GM12878 (cell line): ENCODE measurements around the gene SCRN1. TPM values are rescaled to one million over a fixed set of nuclear protein-coding genes. Genes with fewer than 3 reads are reported as not detected.

Experiments
- ATAC-seq: fragments of 200-7000 bp; cut with Tn5 transposase; 3 replicates; pipeline ENCODE4 v1.9.1; 2020; ENCODE audit warnings: mild to moderate bottlenecking, moderate library complexity
- BruUV-seq: library from RNA; stranded (reverse); fragments of 400-500 nt; replicated peaks from 2 replicates; lab custom pipeline; 2021; lab: Mats Ljungman, UMichigan
- CTCF ChIA-PET: fragments of 300-600 bp; sonication (Branson Sonifier 250); formaldehyde crosslinking; extraction: SDS; loops from one replicate; lab custom pipeline; 2021; ENCODE audit warnings: inconsistent platforms; lab: Yijun Ruan, JAX
- POLR2A ChIA-PET: fragments of 350-600 bp; formaldehyde crosslinking; extraction: SDS; loops from one replicate; lab custom pipeline; 2021; ENCODE audit warnings: inconsistent platforms; lab: Charles Lee
- RAD21 ChIA-PET: fragments of 300-600 bp; sonication (Branson Sonifier 250); formaldehyde crosslinking; loops from one replicate; lab custom pipeline; 2023; ENCODE audit warnings: antibody characterized with exemption; ENCODE audit not compliant: unreplicated experiment; lab: Charles Lee
- SMC1A ChIA-PET: fragments of 300-600 bp; sonication (Branson Sonifier 250); formaldehyde crosslinking; loops from one replicate; lab custom pipeline; 2023; ENCODE audit not compliant: unreplicated experiment, uncharacterized antibody; lab: Charles Lee
- DNase-seq: peaks from one replicate; pipeline ENCODE4 v3.0.0-alpha.2; 2011; ENCODE audit warnings: low read depth, low spot score
- FAIRE-seq: peaks from 3 replicates; lab custom pipeline; 2011; peaks lifted over from hg19 to GRCh38; lab: Jason Lieb, UNC
- H2AFZ ChIP-seq: 2 replicates; pipeline ENCODE4 v1.6.0; 2011; ENCODE audit warnings: low read depth, low read length, control low read depth; ENCODE audit not compliant: control insufficient read depth
- H3K27ac ChIP-seq: 2 replicates; pipeline ENCODE4 v1.5.1; 2011; ENCODE audit warnings: control low read depth; ENCODE audit not compliant: control insufficient read depth, insufficient read depth
- H3K27me3 ChIP-seq, 2 experiments: replicated peaks in 1 of 2; 2 replicates each; pipeline versions ENCODE4 v1.6.0 to v1.6.1; 2011; ENCODE audit warnings: low read length in 1 of 2; ENCODE audit not compliant: control insufficient read depth in 2 of 2, insufficient read depth in 2 of 2
- H3K36me3 ChIP-seq, 2 experiments: 2 replicates each; pipeline ENCODE4 v1.5.1; 2011; ENCODE audit warnings: low read length in 1 of 2; ENCODE audit not compliant: control insufficient read depth in 2 of 2, insufficient read depth in 2 of 2
- H3K4me1 ChIP-seq: 2 replicates; pipeline ENCODE4 v1.6.1; 2011; ENCODE audit warnings: mild to moderate bottlenecking, low read length, moderate library complexity, mixed read lengths; ENCODE audit not compliant: control insufficient read depth, insufficient read depth
- H3K4me2 ChIP-seq: 2 replicates; pipeline ENCODE4 v1.6.0; 2011; ENCODE audit warnings: control low read depth; ENCODE audit not compliant: control insufficient read depth, insufficient read depth
- H3K4me3 ChIP-seq: fragments of 200-600 bp; sonication (generic); 2 replicates; pipeline ENCODE4 v1.5.1; 2016
- H3K79me2 ChIP-seq: 2 replicates; pipeline ENCODE4 v1.6.0; 2011; ENCODE audit warnings: low read length; ENCODE audit not compliant: control insufficient read depth, insufficient read depth
- H3K9ac ChIP-seq: 2 replicates; pipeline ENCODE4 v1.8.0; 2011; ENCODE audit warnings: low read length, control low read depth, mixed read lengths; ENCODE audit not compliant: control insufficient read depth, insufficient read depth
- H3K9me3 ChIP-seq: replicated peaks from 3 replicates; pipeline ENCODE4 v1.5.1; 2011; ENCODE audit warnings: mild to moderate bottlenecking, low read length; ENCODE audit not compliant: control insufficient read depth, insufficient read depth
- H4K20me1 ChIP-seq: 2 replicates; pipeline ENCODE4 v1.6.0; 2011; ENCODE audit not compliant: control insufficient read depth, insufficient read depth
- FOS ChIP-seq: IDR thresholded peaks from 3 replicates; pipeline ENCODE4 v1.6.1; 2011; ENCODE audit warnings: borderline replicate concordance; ENCODE audit not compliant: insufficient read length; ENCODE audit errors: extremely low read depth
- MXI1 ChIP-seq: fragments of 150-350 bp; IDR thresholded peaks from 2 replicates; pipeline ENCODE4 v1.6.1; 2011; ENCODE audit warnings: low read depth, mild to moderate bottlenecking, inconsistent platforms, low read length, improper control_type of control experiment
- RELA ChIP-seq: fragments of 450-650 bp; IDR thresholded peaks from 2 replicates; pipeline ENCODE4 v1.8.0; 2014; ENCODE audit warnings: borderline replicate concordance; ENCODE audit not compliant: partially characterized antibody
- WGBS: methylation state at CpG from one replicate; pipeline ENCODE4 v1.1.6; 2016; ENCODE audit warnings: low lambda C conversion rate; ENCODE audit not compliant: insufficient replicate concordance, insufficient coverage; ENCODE audit errors: missing lambda C conversion rate; 5-methylcytosine and 5-hydroxymethylcytosine counted together
- in situ Hi-C: fragments of 300-500 bp; cut with MboI; formaldehyde crosslinking; loops from 9 replicates; pipeline ENCODE4 v1.14.3; 2018; ENCODE audit warnings: mixed read lengths
- intact Hi-C: fragments of 100-400 bp; cut with micrococcal nuclease; formaldehyde crosslinking; loops from one replicate; pipeline ENCODE4 v1.14.2; 2022; ENCODE audit not compliant: unreplicated experiment
- polyA plus RNA-seq, 11 experiments: library from polyadenylated mRNA; depleted of rRNA in 4 of 11; unstranded in 6 of 11; stranded (reverse) in 5 of 11; fragments of >200 nt; fragmentation: Nextera tagmentation in 4 of 11; fragmentation: Illumina TruSeq in 1 of 11; extraction: Ambion mirVana in 4 of 11; extraction: Trizol in 1 of 11; gene quantifications; 1 replicate in 1 of 11; 2 replicates in 10 of 11; pipeline versions ENCODE4 v1.2.1 to v1.2.3, GENCODE V29; 2011 to 2016; ENCODE audit warnings: inconsistent platforms in 2 of 11, missing spikeins in 2 of 11, low read depth in 1 of 11
- total RNA-seq, 4 experiments: library from RNA; depleted of rRNA in 3 of 4; stranded (reverse); fragments of >200 nt in 3 of 4; fragmentation: Illumina TruSeq in 1 of 4; extraction: Trizol in 1 of 4; gene quantifications; 2 replicates each; pipeline versions ENCODE4 v1.2.1 to v1.2.3, GENCODE V29; 2013 to 2021
- TF ChIP-seq, protein P1 (sequence below): fragments of 450-650 bp; IDR thresholded peaks from 2 replicates; pipeline ENCODE4 v1.6.1; 2017; ENCODE audit warnings: mild to moderate bottlenecking, moderate library complexity
- TF ChIP-seq, protein P2 (sequence below): IDR thresholded peaks from 2 replicates; pipeline ENCODE4 v1.6.1; 2012; ENCODE audit warnings: low read depth, low read length, improper control_type of control experiment
- TF ChIP-seq, protein P3 (sequence below): IDR thresholded peaks from 2 replicates; pipeline ENCODE4 v1.6.1; 2011; ENCODE audit warnings: low read depth, low read length, improper control_type of control experiment, borderline replicate concordance

SCRN1 gene
- total and polyA plus RNA-seq, 10 of the 15 experiments (the other 5 are each of a cell fraction or from before 2014, with no cell fraction given): 11.1 to 67.6 (median 41.7) TPM

DNA sequence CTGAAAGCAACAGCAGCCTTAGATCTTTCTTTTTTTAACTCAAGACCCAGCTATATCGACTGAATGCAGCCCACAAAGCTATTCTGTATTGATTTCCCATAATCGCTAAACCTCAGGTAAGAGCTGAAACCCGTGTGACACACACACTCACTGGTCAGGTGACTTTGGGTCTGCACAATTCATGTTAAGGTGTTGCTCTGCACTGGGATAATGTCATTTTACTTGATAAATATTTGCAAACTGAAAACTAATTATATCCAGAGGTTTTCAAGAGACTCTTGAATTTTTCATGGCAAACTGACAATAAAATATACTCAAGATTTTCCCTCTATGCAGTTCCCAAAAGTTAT lies 33.1 kb downstream of the SCRN1 start:
- Histone ChIP-seq H3K9me3 (no peaks in the 10 kb centered on the region; the same call in 2 of the 3 replicates), H4K20me1 (no peaks in the 10 kb centered on the region), H3K4me3 (no peak overlapping the region), H3K4me1 (peaks cover 17% of the 10 kb centered on the region), H3K79me2 (peaks cover 3% of the 10 kb centered on the region; the same call in 1 of the 2 replicates), H3K36me3 (peaks cover 2 to 14% of the 10 kb centered on the region in 2 experiments; a peak in 2 of 4 replicates), H3K4me2 (peak overlapping the region; percentile 62), H2AFZ (peak overlapping the region; percentile 37; the same call in 1 of the 2 replicates), H3K9ac (no peak overlapping the region; the same call in 1 of the 2 replicates), H3K27me3 (no peaks in the 10 kb centered on the region), H3K27ac (peak overlapping the region; percentile 4; the same call in 1 of the 2 replicates)
- no TSS peak for BruUV-seq
- SMC1A ChIA-PET: interaction anchor here (1.1 to 2.9 kb wide), 7 partner anchors 12 to 105 kb away, joined by 3 to 19 read pairs (median 4); no protein-coding TSS in a partner anchor
- no peak for DNase-seq
- in situ Hi-C loops (no loop called here), intact Hi-C loops (loop anchor here (2.0 kb wide), 1 partner anchor 106 kb away; no protein-coding TSS in a partner anchor)
- POLR2A ChIA-PET: interaction anchor here (1.5 kb wide), 1 partner anchor 73 kb away, joined by 4 read pairs; no protein-coding TSS in a partner anchor
- WGBS: 0% methylated on average over 3 of the region's 3 CpGs
- RAD21 ChIA-PET: interaction anchor here (0.9 to 2.4 kb wide), 4 partner anchors 74 to 119 kb away, joined by 3 to 14 read pairs (median 3); no protein-coding TSS in a partner anchor
- CTCF ChIA-PET: interaction anchor here (0.8 to 4.2 kb wide), 10 partner anchors 10 to 147 kb away, joined by 3 to 42 read pairs (median 4); no protein-coding TSS in a partner anchor
- TF ChIP-seq, protein P1, sequence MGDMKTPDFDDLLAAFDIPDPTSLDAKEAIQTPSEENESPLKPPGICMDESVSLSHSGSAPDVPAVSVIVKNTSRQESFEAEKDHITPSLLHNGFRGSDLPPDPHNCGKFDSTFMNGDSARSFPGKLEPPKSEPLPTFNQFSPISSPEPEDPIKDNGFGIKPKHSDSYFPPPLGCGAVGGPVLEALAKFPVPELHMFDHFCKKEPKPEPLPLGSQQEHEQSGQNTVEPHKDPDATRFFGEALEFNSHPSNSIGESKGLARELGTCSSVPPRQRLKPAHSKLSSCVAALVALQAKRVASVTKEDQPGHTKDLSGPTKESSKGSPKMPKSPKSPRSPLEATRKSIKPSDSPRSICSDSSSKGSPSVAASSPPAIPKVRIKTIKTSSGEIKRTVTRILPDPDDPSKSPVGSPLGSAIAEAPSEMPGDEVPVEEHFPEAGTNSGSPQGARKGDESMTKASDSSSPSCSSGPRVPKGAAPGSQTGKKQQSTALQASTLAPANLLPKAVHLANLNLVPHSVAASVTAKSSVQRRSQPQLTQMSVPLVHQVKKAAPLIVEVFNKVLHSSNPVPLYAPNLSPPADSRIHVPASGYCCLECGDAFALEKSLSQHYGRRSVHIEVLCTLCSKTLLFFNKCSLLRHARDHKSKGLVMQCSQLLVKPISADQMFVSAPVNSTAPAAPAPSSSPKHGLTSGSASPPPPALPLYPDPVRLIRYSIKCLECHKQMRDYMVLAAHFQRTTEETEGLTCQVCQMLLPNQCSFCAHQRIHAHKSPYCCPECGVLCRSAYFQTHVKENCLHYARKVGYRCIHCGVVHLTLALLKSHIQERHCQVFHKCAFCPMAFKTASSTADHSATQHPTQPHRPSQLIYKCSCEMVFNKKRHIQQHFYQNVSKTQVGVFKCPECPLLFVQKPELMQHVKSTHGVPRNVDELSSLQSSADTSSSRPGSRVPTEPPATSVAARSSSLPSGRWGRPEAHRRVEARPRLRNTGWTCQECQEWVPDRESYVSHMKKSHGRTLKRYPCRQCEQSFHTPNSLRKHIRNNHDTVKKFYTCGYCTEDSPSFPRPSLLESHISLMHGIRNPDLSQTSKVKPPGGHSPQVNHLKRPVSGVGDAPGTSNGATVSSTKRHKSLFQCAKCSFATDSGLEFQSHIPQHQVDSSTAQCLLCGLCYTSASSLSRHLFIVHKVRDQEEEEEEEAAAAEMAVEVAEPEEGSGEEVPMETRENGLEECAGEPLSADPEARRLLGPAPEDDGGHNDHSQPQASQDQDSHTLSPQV: no peak
- TF ChIP-seq RELA: no peak
- TF ChIP-seq FOS: no peak
- TF ChIP-seq MXI1: no peak
- TF ChIP-seq, protein P2, sequence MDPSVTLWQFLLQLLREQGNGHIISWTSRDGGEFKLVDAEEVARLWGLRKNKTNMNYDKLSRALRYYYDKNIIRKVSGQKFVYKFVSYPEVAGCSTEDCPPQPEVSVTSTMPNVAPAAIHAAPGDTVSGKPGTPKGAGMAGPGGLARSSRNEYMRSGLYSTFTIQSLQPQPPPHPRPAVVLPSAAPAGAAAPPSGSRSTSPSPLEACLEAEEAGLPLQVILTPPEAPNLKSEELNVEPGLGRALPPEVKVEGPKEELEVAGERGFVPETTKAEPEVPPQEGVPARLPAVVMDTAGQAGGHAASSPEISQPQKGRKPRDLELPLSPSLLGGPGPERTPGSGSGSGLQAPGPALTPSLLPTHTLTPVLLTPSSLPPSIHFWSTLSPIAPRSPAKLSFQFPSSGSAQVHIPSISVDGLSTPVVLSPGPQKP: no peak
- TF ChIP-seq, protein P3, sequence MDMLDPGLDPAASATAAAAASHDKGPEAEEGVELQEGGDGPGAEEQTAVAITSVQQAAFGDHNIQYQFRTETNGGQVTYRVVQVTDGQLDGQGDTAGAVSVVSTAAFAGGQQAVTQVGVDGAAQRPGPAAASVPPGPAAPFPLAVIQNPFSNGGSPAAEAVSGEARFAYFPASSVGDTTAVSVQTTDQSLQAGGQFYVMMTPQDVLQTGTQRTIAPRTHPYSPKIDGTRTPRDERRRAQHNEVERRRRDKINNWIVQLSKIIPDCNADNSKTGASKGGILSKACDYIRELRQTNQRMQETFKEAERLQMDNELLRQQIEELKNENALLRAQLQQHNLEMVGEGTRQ: no peak
- no peak; the same call in 2 of the 3 replicates for ATAC-seq
- no peak for FAIRE-seq
